HG03565 (cell line): Measurements from ENCODE around the gene TM4SF1.
A peak's percentile ranks its signal among the peaks of the same experiment; 100 is the strongest.
"Not testable (repeated sequence)": the region's sequence is repeated elsewhere in the genome, so short reads cannot be mapped to it uniquely, and the experiment has no call there.

Experiments used
- ATAC-seq: cut with Tn5 transposase; IDR thresholded peaks from one replicate; pipeline ENCODE4 v1.9.1; 2021; ENCODE audit warnings: mild to moderate bottlenecking, moderate library complexity; ENCODE audit not compliant: unreplicated experiment

TM4SF1 gene

DNA sequence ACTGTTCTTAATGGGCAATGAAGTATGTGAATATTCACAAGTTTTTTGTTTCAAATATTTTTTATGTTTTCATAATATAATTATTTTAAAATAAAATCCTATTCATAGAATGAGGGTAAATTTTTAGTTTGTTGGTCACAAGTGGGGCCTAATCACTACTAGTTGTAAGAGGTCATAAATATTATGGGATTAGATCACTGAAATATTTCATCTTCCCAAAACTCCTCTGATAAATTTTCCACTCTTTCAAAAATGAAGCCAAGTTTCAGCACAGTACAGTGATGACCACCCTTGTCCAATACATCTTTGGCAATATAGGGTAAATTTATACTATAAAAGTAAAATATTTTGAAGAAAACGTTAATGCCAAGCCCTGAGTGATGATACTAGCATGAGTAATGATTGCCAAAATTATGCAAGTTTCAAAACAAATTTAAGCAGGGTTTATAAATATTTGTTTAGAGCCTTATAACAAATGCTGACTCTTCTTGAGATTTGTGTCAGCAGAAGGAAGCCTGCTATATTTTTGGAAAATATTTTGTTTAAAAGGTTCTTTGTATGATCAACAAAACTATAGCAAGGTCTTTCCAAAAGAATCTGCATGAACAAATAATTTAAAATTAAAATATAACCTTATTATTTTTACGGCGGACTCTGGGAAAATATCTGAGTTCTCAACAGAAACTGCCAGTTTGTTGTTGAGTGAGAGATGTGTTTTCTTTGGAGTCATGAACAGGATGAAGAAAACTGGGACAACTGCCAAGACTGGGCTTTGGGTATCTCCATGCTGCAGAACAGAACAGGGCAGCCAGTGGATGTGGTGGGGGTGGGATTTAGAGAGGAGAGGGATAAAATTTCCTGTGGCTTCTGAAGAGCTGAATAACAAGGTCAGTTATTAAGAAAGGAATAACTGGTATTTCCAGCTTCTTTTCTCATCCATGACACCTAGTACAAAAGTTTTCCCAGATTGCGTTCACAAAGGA is 17.9 kb upstream of the TM4SF1 start:
- no peak for ATAC-seq

DNA sequence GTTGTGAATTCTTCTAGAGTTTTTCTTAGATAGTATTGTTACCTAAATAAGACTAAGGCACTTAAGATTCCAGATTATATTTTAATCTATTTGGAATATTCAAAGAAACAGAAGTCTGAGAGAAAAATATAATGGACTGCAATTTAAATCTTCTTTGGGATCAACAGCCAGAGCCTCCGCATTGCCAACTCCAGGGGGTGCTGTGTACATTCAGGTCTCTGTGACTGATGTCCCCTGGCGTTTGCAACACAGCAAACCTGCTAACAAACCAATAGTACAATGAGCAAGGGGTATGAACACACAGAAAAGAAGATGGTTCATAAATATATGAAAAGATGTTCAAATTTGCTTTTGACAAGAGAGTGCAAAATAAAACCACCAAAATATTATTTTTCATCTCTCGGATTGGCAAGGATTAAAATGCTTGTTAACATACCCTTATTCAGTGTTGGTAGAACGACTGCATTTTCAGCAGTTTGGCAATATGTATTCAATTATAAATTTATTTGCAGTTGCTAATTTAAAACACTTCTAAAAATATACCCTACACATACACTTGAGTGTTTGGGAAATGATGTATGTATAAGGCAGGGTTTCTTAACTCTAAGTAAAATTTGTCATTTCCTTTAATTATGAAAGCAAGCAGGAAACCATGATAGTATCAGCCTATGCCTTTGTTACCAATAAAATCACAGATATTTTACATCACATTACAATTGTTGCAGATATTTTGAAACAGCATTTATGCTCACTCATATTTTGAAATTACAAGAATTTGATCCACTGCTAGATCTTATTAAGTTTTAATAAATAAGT is 16.1 kb upstream of the TM4SF1 start:
- peak; percentile 85 for ATAC-seq

DNA sequence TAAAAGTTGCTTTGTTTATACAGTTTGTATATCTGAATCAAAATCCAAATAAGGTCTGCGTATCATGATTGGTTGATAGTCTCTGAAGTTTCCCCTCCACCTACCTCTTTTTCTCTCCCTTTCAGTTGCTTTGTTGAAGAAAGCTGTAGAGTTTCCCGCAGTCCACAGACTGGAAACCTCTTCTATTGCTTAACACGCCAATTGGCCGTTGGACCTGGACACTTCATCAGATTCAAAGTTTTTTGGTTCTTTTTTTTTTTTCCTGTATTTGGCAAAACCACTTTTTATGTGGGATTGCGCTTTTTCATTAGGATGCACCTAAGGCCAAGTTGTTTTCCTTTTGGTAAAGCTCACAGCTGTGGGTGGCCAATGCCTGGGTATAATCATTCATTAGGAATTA is 14.5 kb upstream of the TM4SF1 start:
- no peak for ATAC-seq

DNA sequence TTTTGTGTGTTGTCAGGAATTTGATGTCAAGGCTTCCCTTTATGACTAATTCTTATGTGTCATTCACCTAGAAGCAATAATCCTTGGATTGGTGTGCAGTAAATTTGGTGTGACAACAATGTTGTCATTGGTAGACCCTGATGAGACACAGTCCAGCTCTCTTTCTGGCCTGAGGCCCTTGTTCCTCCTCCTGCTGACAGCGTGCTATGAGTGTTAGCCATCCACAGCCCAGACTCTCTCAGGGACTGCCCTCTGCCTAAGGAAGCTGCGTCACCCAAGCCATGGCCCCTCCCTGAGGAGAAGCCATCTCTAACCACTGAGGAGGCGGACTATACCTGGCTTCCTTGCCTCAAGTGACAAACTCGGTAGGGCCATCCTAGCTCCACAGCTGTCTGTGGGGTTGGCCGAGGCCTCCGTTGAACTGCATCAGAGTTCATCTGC is 13.3 kb upstream of the TM4SF1 start:
- no peak for ATAC-seq

DNA sequence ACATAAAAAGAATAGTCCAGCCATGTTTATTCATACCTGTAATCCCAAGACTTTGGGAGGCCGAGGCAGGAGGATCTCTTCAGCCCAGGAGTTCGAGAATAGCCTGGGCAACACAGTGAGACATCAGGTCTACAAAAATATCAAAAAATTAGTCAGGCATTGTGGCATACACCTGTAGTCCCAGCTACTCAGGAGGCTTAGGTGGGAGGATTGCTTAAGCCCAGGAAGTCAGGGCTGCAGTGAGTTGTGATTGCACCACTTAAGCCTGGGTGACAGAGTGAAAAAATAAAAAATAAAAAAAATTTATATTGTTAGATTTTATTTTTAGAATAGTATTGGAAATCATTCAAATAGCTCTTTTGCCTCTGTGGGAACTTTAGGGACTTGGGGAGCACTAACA is 12.8 kb upstream of the TM4SF1 start:
- no peak for ATAC-seq

DNA sequence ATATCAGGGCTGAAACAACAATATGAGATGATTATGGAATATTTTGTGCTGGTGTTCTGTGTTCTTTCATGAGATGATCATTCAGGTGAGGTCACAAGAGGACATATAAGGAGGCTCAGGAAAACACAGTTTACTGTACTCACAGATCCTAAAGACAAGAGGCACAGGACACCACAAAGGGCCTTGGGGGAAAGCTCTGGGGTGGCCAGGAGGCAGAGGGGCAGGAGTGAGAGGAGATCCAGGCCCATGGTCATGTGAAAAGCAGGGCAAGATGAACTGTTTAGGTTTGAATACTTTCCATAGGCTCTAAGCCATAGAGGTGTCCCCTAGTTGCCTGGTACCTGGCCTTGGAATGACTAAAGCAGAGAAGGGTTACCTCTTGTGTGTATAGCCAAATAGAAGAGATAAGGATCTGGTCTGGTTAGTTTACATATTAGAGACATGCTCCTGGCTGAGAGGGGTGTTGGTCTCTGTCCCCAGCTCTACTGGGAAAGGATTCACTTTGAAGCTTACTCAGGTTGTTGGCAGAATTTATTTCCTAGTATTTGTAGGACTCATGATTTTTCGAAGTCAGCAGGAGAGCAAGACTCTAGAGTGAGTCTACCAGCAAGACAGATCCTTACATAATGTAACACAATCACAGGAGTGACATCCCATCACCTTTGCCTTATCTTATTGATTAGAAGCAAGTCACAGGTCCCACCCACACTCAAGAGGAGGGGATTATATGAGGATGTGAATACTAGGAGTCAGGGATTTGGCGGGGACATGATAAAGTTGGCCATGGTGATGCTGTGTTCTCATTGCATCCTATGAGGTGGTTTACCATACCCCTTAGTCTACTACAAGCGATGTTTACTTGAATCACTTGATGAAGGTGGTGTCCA is 11.3 kb upstream of the TM4SF1 start:
- ATAC-seq, result no peak

DNA sequence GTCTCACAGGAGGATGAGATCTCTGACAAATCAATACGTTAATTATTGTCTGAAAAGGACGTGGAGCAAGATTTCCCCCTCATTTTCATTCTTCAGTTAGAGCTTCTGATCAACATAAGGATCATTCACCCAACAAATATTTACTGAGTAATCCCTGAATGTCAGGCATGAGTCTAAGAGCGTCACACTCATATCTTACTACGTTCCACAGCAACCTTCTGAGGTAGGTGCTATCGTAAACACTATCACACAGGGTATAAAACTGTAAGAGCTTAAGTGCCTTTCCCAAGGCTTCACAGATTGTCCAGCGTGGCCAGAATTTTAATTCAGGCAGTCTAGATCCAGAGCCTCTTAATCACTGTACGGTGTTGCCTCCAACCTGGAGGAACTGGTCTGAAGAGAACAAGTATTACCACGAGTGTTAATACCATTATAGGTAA is 10.6 kb upstream of the TM4SF1 start:
- ATAC-seq, result no peak

DNA sequence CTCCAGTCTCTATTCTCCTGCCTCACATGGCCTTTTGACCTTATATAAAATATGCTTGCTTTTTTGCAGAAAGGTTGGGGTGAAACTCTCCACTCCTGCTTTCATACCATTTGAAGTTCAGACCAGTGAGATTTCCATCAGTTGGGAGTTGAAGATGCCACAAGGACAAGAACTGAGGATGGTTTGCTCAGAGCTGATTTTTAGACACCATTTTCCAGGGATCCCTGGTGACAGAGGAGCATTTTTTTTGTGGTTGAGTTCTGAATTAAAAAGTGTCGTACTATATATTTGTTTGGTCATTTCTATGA is 8.8 kb upstream of the TM4SF1 start:
- no peak for ATAC-seq

DNA sequence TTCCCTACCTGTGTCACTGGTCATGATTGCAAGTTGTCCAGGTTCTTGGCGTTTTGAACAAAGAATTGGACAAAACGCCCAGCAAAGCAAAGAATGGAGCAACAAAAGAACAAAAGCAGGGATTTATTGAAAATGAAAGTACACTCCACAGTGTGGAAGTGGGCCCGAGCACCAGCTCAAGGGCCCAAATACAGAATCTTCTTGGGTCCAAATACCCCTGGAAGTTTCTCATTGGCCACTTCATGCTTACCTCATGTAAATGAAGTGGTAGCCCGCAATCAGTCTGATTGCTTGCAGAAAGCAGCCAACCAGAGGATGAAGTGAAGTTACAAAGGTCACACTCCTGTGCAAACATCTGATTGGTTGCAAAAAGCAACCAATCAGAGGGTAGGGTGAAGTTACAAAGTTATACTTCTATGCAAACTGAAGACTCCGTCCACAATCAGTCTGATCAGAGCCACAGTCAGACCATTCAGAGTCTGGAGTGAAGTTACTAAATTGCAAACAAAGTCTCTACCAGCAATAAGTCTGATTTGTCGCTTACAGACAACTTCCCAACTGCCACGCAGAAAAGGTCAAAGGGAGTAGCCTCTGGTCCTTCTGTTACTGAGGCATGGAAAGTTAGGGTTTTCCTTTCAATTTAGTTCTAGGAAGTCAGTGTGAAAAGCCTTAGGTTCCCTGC is 8.3 kb upstream of the TM4SF1 start:
- no peak for ATAC-seq

DNA sequence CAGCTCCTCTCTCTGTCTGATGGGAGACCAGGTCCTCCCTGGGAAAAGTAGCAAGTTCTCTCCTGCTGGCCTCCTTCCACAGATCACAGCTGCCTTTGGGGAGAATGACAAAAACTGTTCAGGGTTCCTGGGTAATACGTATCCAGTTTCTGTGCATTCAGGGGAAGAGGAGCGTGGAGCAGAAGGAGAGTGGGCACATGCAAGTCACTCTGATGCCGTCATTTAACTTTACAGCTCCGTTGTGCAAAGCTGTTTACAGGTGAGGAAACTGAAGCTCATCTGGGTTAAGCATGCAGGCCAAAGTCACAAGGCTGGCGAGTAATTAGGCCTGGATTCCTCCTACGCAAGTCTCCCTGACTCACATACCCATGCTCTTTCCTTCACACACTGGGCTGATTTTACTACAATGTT is 7.5 kb upstream of the TM4SF1 start:
- ATAC-seq, result no peak

DNA sequence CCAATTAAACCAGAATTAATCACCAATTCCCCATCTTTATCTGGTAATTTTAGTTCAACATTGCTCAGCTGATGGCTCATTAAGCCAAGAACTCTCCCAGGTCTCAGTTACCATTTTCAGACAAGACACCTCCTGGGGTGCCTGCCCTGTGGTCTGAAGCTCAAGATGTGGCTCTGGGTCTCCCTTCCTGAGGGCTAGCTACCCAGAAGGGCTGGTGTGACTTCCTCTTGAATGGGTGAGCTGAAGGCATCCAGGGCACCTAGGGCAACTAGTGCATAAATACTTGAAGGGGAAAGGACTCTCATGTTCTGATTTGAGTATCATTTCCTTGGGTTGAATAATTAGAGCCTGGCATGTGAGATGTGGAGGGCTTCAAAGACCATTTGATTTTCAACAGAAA is 6.7 kb upstream of the TM4SF1 start:
- no peak for ATAC-seq

DNA sequence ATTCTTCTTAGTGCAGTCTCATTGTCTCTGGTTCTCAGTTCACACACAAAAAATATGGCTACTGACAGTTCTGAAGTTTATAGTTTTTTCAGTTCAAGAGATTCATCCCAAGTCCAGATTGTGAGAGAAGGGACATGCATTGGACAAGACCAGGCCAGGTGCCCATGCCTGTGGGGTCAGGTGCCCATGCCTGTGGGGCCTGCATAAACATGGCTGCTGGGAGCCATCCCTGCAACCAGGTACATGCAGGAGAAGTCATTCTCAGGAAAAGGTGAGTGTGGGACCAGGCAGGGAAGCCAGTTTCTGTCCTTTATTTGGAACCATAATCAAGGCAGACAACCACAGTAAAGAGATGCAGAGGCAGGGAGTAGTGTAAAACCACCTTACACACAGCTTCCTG is 6.3 kb upstream of the TM4SF1 start:
- no peak for ATAC-seq

DNA sequence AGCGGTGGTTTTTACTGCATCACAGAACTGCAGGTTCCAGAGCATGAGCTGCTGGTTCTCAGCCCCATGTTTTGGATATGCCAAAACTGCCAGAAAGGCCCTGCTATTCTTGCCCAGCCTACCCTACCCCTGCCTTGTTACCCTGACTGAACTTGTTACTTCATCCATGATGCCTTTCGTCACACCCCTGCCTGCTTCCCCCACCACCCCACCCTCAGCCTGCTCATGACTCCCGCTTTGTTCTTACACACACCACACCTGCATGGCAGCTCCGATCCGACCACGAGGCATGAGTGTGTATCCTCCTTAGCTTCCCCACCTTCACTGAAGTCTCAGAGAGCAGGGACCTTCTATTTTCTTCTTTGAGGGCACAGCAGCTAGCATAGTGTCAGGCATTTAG is 5.1 kb upstream of the TM4SF1 start:
- ATAC-seq, result no peak

DNA sequence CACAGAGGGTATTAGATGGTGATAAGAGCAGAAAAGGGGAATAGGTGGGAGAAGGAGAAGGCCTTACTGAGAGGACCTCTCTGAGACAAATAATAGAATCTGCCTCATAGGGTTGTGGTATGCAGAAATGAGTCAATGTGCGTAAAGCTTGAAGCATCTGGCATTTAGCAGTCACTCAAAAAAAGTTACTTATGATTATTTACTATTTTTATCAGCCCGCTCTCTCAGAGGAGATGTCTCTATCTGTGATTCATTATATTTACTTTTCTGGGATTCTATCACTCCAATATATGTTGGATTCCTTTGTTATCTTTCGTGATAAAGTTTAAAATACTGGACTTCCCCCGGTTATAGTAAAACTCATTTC is 4.6 kb upstream of the TM4SF1 start:
- peak; percentile 84 for ATAC-seq

DNA sequence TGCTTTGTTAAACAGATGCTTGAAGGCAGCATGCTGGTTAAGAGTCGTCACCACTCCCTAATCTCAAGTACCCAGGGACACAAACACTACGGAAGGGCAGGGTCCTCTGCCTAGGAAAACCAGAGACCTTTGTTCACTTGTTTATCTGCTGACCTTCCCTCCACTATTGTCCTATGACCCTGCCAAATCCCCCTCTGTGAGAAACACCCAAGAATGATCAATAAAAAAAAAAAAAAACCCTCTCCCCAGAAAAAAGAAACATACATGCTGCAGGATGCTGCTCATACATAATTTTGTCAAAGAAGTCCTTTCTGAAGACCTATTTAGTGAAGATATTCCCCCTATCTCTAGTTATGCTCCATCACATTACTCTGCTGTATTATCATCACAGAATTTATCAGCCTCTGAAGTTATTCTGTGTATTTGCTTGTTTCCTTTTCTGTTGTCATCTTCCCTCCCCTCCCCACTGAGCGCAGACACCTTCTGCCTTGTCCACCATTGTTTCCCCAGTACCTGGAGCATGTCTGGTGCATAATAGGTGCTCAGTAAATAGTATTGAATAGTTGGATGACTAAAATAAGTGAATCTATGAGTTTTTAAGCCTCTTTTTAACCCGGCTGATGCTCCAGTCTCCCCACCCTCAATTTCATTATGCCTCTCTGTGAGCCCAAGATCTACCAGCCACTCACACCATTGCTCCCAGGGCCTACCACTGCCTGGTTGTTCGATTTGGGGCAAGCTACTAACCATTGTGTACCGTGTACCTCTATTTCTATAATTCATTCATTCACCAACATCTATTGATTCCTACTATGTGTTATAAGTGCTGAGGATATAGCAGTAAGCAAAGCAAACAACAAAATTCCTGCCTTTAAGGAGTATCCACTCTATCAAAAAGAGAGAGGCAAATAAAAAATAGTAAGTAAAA is 4.0 kb upstream of the TM4SF1 start:
- peak; percentile 12 for ATAC-seq

DNA sequence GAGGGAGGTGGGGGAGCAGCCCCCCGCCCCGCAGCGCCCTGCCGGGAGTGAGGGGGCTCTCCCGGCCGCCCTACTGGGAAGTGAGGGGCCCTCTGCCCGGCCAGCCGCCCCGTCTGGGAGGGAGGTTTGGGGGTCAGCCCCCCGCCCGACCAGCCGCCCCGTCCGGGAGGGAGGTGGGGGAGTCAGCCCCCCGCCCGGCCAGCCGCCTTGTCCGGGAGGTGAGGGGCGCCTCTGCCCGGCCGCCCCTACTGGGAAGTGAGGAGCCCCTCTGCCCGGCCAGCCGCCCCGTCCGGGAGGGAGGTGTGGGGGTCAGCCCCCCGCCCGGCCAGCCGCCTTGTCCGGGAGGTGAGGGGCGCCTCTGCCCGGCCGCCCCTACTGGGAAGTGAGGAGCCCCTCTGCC is 2.8 kb upstream of the TM4SF1 start:
- not testable (repeated sequence) for ATAC-seq

DNA sequence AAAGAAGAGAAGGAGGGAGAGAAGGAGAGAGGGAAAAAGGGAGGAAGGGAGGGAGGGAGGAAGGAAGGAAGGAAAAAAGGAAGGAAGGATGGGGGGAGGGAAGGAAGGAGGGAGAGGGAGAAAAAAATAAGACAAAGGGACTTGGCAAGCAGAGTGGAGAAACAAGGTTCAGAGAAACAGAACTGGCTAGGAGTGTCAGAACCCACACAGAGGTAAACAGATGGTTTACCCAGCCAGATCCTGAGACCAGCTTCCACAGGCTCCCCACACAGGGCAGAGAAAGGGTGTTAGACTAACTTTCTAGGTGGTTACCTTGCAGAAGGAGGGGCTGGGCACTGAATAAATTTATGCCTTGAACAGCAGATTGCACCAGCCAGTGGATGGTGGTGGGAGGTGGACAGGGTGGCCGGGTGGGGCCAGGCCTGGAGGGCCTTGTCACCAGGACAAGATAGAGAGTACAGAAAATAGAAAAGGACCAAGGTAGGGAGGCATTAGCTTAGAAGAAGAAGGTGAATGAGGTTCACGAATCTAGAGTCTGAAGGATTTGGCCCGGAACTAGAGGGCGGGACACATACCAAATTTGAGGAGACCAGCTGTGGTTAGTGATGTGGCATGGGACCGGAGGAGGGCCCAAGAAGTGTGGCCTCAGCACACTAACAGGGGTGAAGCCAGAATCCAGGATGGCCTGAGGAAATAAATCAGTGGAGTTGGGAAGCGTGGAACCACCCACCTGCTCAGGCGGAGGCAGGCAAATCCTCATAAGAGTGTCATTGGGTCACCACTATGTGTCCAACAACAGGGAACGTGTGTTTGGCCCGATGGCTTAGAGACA is 1.2 kb upstream of the TM4SF1 start:
- no peak for ATAC-seq

DNA sequence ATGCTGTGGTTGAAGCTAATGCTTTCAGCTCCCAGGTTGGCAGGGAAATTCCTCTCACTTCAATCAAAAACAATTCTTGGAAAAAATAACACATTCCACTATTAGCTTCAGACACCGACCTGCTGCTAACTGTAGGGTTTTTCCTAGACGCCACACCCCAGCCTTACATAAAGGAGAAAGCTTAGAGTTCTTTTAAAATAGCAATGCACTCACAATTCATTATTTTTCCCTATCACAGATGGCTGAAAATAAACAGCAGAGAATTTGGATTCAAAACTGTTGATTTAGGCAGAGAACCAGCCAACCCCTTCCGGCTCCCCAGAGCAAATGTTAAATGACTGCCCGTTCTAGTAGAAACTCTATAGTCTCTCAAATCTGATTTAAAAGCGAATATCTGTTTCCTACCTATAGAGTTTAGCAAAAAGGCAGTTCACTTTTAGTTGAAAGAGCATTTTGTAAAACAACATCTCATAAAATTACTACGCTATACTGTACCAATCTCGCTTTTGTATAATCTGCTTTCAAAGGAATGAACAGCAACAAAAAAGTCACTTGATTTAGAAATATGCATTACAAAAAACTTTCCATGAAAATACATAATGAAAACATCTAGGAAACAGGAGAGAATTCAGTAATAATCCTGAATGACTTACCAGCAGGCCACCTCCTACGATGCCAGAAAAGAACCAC is 586 bp downstream of the TM4SF1 start:
- ATAC-seq, result no peak
